Spleen (tissue), 7 donors: ENCODE results near the gene KRT6B.

Experiments
- CTCF ChIP-seq, 11 experiments: fragments of 200-600 bp in 7 of 11; fragments of 450-650 bp in 4 of 11; sonication (generic) in 4 of 11; IDR thresholded peaks in 8 of 11; conservative IDR thresholded peaks in 3 of 11; 1 replicate in 7 of 11; 2 replicates in 4 of 11; pipeline versions ENCODE4 v1.4.0 to v1.8.0; 2016 to 2021; ENCODE audit warnings: antibody characterized with exemption in 11 of 11, inconsistent platforms in 4 of 11, mild to moderate bottlenecking in 1 of 11
- POLR2A ChIP-seq, 3 donors: fragments of 450-650 bp; IDR thresholded peaks; one replicate each; pipeline ENCODE4 v1.5.1; 2017; ENCODE audit warnings: antibody characterized with exemption in 3 of 3, mild to moderate bottlenecking in 1 of 3
- POLR2AphosphoS5 ChIP-seq, 3 donors: sonication (generic); formaldehyde crosslinking; IDR thresholded peaks; one replicate each; pipeline ENCODE4 v1.5.1; 2017; ENCODE audit warnings: antibody characterized with exemption in 3 of 3
- donor health status: DM: no; HTN: no; CAD: no; lungs with moderate emphysema.
- donor health status: DM: no; HTN: no; CAD: no.
- donor health status: DM: no; HTN: no; CAD: no.

GRCh38 chr12:52404951-52405350 lies 47.0 kb downstream of the KRT6B start:
- TF ChIP-seq CTCF (IDR thresholded peaks at IDR 0.05 in 8 of 11, conservative IDR thresholded peaks at IDR 0.05 in 3 of 11) (no peak), POLR2A (IDR thresholded peaks at IDR 0.05) (no peak), POLR2AphosphoS5 (IDR thresholded peaks at IDR 0.05) (no peak)
